ENCODE measurements around the gene RGS7BP. TPM values are rescaled to one million over a fixed set of nuclear protein-coding genes. Genes with fewer than 3 reads are reported as not detected.

The RGS7BP gene
- polyA plus RNA-seq, 1 experiment, result 0.63 TPM

DNA sequence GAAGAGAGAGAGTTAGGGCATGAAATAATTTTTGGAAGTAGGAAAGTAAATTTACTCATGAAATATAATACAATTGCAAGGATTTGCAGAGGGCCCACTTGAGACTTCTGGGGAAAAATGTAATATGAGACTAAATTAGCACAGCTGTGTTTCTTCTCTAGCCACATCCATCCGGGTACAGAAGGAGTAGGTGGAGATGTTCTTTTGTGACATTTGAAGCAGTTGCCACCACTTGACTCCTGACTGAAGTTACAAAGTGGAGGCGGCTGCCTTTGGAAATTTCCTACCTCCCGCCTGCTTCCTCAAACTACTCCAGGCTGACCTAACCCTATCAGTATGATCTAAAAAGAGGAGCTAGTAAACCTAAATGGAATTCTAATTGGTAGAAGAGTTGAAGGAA is 126.4 kb downstream of the RGS7BP start:
- TF ChIP-seq CTCF (IDR thresholded peaks at IDR 0.05; ENCODE audit: insufficient read depth, low read depth, low read length), result no peak
- no peak for DNase-seq (ENCODE audit: low read depth)
- no peak overlapping the region for H3K4me3 ChIP-seq (ENCODE audit: low read depth, low read length)
- CTCF ChIA-PET, result interaction anchor here (0.6 to 2.2 kb wide), 3 partner anchors 52 to 152 kb away, joined by 3 to 13 read pairs (median 5); no protein-coding TSS in a partner anchor
- H3K27me3 ChIP-seq (ENCODE audit: control insufficient read depth, insufficient read depth, low read length), result 0 out of 2 replicates have a peak, but pooled peaks cover 2% of the 10 kb centered on the region
- POLR2A ChIA-PET, result no interaction called here
- no peaks in the 10 kb centered on the region for H3K36me3 ChIP-seq (ENCODE audit: control insufficient read depth, insufficient read depth, low read length)

- peak; percentile 50 for TF ChIP-seq CTCF (IDR thresholded peaks at IDR 0.05; ENCODE audit: insufficient read depth, low read depth, low read length)
- POLR2A ChIA-PET, result no interaction called here
- no peak for DNase-seq (ENCODE audit: low read depth)
- Histone ChIP-seq H3K27me3 (ENCODE audit: control insufficient read depth, insufficient read depth, low read length) (0 out of 2 replicates have a peak, but pooled peaks cover 5% of the 10 kb centered on the region), H3K36me3 (ENCODE audit: control insufficient read depth, insufficient read depth, low read length) (no peaks in the 10 kb centered on the region), H3K4me3 (ENCODE audit: low read depth, low read length) (no peak overlapping the region)
- CTCF ChIA-PET, result interaction anchor here (0.9 to 3.4 kb wide), 16 partner anchors 8 to 991 kb away, joined by 3 to 18 read pairs (median 4); partner anchors contain the start of genes CWC27 and SREK1IP1
Measured at GRCh38 chr5:64634997-64635686, 129.3 kb downstream of the RGS7BP start.

DNA sequence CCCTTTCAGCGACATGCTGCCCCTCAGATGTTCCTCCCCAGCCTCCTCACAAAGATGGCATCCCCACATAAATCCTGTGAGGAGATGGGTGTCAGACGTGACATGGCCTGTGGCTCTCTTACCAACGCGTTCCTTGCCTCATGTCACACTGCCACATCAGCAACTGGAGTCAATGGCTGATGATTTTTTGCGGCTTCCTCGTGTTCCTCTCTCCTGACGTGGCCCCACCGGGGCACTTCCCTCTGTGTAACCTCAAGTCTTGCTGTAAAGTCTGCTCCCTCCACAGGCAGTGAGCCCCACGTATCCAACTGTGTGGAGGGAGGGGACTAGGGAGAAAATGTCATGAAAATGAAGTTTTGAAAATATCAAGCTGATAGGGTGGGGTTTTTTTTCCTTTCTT is 131.3 kb downstream of the RGS7BP start:
- DNase-seq (ENCODE audit: low read depth), result no peak
- POLR2A ChIA-PET, result interaction anchor here (0.6 kb wide), 1 partner anchor 130 kb away, joined by 4 read pairs; no protein-coding TSS in a partner anchor
- no peak for TF ChIP-seq CTCF (IDR thresholded peaks at IDR 0.05; ENCODE audit: insufficient read depth, low read depth, low read length)
- H3K4me3 ChIP-seq (ENCODE audit: low read depth, low read length), result no peak overlapping the region
- CTCF ChIA-PET, result interaction anchor here (0.6 to 5.0 kb wide), 4 partner anchors 11 to 147 kb away, joined by 3 to 18 read pairs (median 10); partner anchors contain the start of genes CWC27 and SREK1IP1
- no peaks in the 10 kb centered on the region for H3K36me3 ChIP-seq (ENCODE audit: control insufficient read depth, insufficient read depth, low read length)
- H3K27me3 ChIP-seq (ENCODE audit: control insufficient read depth, insufficient read depth, low read length), result 0 out of 2 replicates have a peak, but pooled peaks cover 5% of the 10 kb centered on the region

DNA sequence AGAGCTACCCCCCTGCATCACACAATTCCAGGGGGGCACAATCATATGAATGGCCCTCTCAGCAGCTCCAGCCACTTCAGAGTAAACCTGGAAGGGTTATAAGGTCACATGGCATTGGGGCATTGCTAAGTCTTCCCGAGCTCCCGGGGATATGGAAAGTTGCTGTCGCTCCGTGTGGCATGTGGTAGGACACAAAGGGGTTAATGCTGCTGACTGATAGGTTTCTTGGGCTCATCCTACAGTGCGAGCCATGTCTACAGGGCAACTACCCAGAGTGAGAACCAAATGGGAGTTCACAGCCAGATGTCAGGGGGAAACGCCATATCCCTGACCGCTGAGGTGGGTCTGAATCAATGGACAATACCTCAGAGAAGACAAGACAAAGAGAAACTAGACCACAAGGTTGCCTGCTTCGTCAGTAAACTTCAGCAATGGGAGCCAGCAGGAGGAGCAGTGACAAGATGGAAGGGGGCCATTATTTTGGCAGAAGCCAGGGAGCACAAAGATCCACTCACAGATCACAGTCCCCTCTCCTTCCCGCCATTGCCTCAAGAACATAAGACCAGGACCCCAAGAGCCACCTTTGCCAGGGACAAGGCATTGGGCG is 132.1 kb downstream of the RGS7BP start:
- Histone ChIP-seq H3K27me3 (ENCODE audit: control insufficient read depth, insufficient read depth, low read length) (0 out of 2 replicates have a peak, but pooled peaks cover 5% of the 10 kb centered on the region), H3K4me3 (ENCODE audit: low read depth, low read length) (no peak overlapping the region), H3K36me3 (ENCODE audit: control insufficient read depth, insufficient read depth, low read length) (no peaks in the 10 kb centered on the region)
- no peak for DNase-seq (ENCODE audit: low read depth)
- POLR2A ChIA-PET, result interaction anchor here (0.6 kb wide), 1 partner anchor 130 kb away, joined by 4 read pairs; no protein-coding TSS in a partner anchor
- TF ChIP-seq CTCF (IDR thresholded peaks at IDR 0.05; ENCODE audit: insufficient read depth, low read depth, low read length), result peak; percentile 20; the same call in 1 of the 2 replicates
- CTCF ChIA-PET, result interaction anchor here (0.6 to 5.0 kb wide), 4 partner anchors 10 to 146 kb away, joined by 3 to 18 read pairs (median 10); partner anchors contain the start of genes CWC27 and SREK1IP1

- H3K27me3 ChIP-seq (ENCODE audit: control insufficient read depth, insufficient read depth, low read length), result 0 out of 2 replicates have a peak, but pooled peaks cover 1% of the 10 kb centered on the region
- H3K36me3 ChIP-seq (ENCODE audit: control insufficient read depth, insufficient read depth, low read length), result no peaks in the 10 kb centered on the region
- DNase-seq (ENCODE audit: low read depth), result no peak
- ChIA-PET POLR2A (no interaction called here), CTCF (interaction anchor here (0.5 kb wide), 1 partner anchor 12 kb away, joined by 3 read pairs; no protein-coding TSS in a partner anchor)
- TF ChIP-seq CTCF (IDR thresholded peaks at IDR 0.05; ENCODE audit: insufficient read depth, low read depth, low read length), result no peak
- H3K4me3 ChIP-seq (ENCODE audit: low read depth, low read length), result no peak overlapping the region
Measured at GRCh38 chr5:64644831-64645230, 139.0 kb downstream of the RGS7BP start.

Measured in BJ (cell line).